Activated CD8-positive, alpha-beta memory T cell treated with anti-CD3 and anti-CD28 coated beads for 1 hour (primary cell): ENCODE results near the gene ZYG11B.
"Not testable (repeated sequence)": the region's sequence is repeated elsewhere in the genome, so short reads cannot be mapped to it uniquely, and the experiment has no call there.

Source experiments
- DNase-seq, 2 donors: peaks; one replicate each; pipeline ENCODE4 v3.0.0-alpha.2; 2020; ENCODE audit warnings: low read depth in 1 of 2; ENCODE audit errors: extremely low read depth in 1 of 2

ZYG11B gene

GRCh38 chr1:52751589-52752483, 25.6 kb downstream of the ZYG11B start:
- no peak for DNase-seq

GRCh38 chr1:52752484-52752826, 26.2 kb downstream of the ZYG11B start:
- DNase-seq: no peak

- DNase-seq: no peak
Measured at GRCh38 chr1:52753169-52753568, 26.9 kb downstream of the ZYG11B start.

DNA sequence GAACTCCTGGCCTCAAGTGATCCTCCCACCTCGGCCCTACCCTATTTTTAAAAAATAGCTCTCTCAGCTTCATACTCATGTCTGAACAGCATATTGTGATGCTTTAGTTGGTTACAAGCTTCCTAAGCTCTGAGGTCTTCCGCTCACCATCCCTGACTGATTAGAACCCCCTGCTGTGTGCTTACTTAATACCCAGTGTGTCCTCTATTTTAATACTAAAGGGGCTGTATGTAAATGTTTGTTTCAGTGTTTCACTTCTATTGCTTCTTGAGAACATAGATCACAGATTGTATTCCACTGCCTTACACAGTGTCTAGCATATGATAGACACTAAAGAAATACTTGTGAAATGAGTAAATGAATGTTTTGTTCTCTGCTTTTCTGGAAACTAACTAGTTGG, 29.8 kb downstream of the ZYG11B start:
- DNase-seq: no peak

- no peak for DNase-seq
Measured at GRCh38 chr1:52759908-52760307, 33.7 kb downstream of the ZYG11B start.

DNA sequence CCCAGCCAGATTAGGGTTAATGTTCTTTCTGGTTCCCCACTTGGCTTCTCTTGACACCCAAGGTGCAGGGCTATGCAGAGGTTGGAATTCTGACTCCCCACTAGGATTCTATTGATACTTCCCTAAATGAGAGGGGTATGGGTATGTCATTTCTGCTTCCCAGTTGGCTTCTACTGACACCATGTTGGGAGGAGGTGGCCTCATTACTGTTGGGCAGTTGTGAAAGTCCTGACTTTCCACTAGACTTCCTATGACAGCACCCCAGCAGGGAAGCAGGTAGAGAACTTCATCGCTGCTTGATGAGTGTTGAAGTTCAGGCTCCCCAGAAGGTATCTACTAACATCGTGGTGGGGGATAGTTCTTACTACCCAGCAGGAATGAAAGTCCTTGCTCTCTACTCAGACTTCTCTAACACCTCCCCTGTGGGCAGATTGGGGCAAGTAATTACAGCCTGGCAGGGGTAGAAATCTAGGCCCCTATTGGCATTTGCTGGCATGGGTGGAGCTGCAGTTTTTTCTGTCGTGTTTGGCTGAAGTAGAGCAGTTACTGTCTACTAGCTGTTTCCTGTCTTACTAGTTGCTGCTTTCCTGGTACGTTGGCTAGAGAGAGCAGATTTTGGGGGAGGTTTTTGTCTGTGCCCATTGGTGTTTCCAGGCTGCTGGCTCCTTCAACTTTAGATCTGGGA, 41.5 kb downstream of the ZYG11B start:
- no peak for DNase-seq

GRCh38 chr1:52769346-52770033, 43.2 kb downstream of the ZYG11B start:
- no peak for DNase-seq

GRCh38 chr1:52771384-52771783, 45.1 kb downstream of the ZYG11B start:
- DNase-seq: no peak

DNA sequence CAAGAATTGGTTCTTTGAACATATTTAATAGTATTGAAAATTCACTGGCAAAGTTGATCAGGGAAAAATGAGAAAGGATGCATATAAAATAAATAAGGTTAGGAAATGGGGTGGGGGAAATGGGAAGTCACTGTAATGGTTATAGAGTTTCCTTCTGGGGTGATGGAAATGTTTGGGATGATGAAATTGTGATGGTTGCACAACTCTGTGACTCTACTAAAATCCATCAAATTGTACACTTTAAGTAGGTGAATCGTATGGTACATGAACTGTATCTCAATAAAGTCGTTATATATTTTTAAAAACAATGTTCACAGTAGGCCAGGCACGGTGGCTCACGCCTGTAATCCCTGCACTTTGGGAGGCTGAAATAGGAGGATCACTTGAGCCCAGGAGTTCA, 59.9 kb downstream of the ZYG11B start:
- DNase-seq: no peak

DNA sequence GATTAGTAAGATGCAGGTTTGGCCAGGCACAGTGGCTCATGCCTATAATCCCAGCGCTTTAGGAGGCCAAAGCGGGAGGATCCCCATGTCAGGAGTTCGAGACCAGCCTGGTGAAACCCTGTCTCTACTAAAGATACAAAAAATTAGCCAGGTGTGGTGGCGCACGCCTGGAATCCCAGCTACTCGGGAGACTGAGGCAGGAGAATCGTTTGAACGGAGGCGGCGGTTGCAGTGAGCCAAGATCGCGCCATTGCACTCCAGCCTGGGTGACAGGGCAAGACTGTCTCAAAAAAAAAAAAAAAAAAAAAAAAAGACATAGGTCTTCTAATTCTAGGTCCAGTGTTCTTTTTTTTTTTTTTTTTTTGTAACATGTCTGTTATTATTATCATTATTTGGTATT, 64.2 kb downstream of the ZYG11B start:
- not testable (repeated sequence) for DNase-seq

DNA sequence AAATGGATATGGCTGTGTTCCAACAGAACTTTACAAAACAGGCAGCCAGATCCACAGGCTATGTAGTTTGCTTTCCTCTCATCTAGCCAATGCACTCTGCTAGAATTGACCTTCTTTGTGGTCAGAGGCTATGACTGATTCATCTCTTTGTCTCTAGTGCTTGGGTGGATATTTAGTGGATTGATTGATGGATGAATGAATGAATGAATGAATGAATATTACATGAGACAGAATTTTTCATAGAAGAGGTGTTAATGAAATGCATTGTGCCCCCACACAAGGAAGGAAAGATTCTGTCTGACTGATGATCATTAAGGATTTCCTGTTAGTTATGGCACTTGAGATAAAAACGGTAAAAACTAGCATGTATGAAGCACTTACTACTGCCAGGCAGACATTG, 65.8 kb downstream of the ZYG11B start:
- no peak for DNase-seq

GRCh38 chr1:52793717-52794116, 67.5 kb downstream of the ZYG11B start:
- not testable (repeated sequence) for DNase-seq

DNA sequence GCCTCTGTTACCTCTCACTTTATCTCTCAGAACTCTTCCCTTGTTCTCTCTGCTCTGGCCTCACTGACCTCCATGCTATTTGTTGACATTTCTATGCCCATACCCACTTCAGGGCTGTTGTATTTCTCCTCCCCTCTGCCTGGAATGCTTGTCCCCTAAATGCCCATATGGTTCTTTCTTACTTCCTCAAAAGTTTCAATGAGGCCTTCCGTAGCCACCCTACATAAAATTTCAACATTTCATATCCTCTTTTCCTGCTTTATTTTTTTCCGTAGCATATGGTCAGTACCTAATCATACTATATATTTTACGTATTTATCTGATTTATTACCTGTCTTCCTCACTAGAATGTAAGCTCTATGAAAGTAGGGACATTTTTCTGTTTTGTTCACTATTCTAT, 69.2 kb downstream of the ZYG11B start:
- DNase-seq: no peak

DNA sequence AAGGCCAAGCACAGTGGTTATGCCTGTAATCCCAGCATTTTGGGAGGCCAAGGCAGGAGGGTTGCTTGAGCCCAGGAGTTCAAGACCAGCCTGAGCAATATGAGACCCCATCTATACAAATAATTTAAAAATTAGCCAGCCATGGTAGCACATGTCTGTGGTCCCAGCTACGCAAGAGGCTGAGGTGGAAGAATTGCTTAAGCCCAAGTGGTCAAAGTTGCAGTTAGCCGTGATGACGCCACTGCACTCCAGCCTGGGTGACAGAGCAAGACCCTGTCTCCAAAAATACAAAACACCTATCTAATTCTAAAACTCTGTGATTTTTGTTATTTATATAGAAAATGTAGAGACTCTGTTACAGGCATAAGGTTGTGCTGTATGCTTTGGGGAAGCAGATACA, 72.1 kb downstream of the ZYG11B start:
- no peak for DNase-seq

DNA sequence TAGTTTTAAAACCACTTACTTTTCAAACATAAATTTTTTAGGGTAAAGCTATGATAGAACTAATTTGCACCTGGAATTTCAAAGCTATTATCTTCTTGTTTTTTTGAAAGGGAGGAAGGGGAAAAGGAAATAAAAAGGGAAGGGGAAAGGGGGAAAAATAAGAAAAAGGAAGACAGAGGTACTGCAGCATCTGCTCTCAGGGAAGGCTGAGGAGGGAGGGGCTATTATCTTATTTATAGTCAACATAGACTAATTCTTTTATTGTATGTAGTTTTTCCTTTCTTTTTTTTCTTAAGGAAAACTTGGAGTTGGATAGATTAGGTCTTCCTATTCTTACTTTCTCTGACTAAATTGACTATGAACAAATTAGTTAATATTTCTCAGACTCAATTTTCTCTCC, 74.8 kb downstream of the ZYG11B start:
- DNase-seq: no peak

GRCh38 chr1:52804083-52804482, 77.8 kb downstream of the ZYG11B start:
- not testable (repeated sequence) for DNase-seq

DNA sequence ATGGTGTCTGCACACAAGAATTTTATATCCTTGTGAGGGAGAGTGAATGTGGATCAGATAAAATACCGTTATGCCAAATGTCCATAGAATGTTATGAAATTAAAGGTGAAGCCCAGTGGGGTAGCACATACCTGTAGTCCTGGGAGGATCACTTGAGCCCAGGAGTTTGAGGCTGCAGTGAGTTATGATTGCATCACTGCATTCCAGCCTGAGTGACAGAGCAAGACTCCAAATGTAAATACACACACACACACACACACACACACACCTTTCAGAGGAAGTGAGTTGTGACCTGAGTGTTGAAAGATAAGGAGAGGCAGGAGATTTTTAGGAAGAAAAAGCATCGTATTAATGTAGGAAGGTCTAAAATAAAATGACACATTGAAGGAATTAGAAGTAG, 88.2 kb downstream of the ZYG11B start:
- DNase-seq: no peak

DNA sequence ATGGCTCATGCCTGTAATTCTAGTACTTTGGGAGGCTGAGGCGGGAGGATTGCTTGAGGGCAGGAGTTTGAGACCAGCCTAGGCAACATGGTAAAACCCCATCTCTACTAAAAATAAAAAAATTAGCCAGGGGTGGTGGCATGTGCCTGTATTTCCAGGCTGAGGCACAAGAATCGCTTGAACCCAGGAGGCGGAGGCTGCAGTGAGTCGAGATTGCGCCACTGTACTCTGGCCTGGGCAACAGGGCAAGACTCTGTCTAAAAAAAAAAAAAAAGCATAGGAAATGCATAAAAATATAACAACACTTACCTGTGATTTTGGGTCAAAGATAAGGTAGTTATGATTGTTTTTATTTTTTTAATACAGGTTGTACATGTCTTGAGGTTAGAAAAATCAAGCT, 94.6 kb downstream of the ZYG11B start:
- DNase-seq: not testable (repeated sequence)

- DNase-seq: no peak
Measured at GRCh38 chr1:52825868-52826267, 99.6 kb downstream of the ZYG11B start.

DNA sequence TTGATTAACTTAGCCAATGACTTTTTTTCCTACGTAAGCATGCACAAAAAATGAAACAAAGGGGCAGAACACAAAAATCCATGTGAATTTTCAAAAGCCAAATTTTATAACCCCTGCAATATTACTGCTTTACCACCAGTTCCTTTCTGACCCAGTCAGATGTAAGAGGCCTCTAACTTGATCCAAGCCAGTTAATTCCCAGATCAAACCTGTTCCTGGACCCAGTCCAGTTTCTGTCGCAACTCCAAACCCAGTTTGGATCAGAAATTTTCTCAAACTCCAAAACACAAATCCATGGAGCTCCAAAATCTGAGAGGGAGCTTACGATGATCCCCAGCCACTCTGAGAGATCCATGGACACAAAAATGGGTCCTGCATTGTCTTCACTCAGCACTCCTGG, 108.5 kb downstream of the ZYG11B start:
- DNase-seq: no peak

DNA sequence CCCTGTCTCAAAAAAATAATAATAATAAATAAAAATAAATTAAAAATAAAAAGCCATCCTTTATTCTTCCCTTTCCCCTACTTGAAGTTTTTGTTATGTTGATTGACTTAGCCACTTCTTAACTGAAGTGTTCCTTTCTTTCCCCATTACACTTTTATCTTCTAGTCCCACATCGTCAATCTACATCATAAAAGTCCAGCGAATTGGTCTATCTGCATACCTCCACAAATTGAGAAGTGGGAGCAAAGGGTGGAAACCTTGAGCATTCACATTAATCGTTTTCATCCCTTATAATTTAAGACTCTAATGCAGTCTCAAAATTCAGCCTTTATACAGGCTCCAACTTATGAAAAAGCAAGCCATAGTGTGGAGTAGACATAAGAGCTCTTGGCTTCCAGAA, 109.8 kb downstream of the ZYG11B start:
- DNase-seq: no peak

- not testable (repeated sequence) for DNase-seq
Measured at GRCh38 chr1:52839175-52839574, 112.9 kb downstream of the ZYG11B start.
